Measurements from ENCODE around the gene DYNLT3. TPM values are rescaled to one million over a fixed set of nuclear protein-coding genes. Genes with fewer than 3 reads are reported as not detected.

The DYNLT3 gene, protein sequence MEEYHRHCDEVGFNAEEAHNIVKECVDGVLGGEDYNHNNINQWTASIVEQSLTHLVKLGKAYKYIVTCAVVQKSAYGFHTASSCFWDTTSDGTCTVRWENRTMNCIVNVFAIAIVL
- total RNA-seq = 22.8 and 24.2 TPM in 2 replicates

GRCh38 chrX:37846934-37847732 lies at the start of gene DYNLT3:
Gene DYNLT3, minus strand, starts transcription at chrX:37847571. Its CDS starts 61 bp downstream, at chrX:37847510.

Small RNA genes lying within 50 kb of the gene (small RNA-seq; reads per million reads assigned to genes)
- not detected for gene RNU6-49P

Other genes starting within 250 kb of the DYNLT3 start
- gene XK, start 161.8 kb downstream of the DYNLT3 start, total RNA-seq = under 0.01 TPM in 1 of 2 replicates, not detected in the other
- not detected in 2 replicates for gene CYBB, start 67.5 kb downstream of the DYNLT3 start, total RNA-seq
- gene SYTL5, start 159.0 kb upstream of the DYNLT3 start, total RNA-seq = under 0.01 TPM in 1 of 2 replicates, not detected in the other

Measured in subcutaneous preadipocyte (primary cell).